ENCODE data around the gene MC4R. TPM values are rescaled to one million over a fixed set of nuclear protein-coding genes. Genes with fewer than 3 reads are reported as not detected.

The MC4R gene
- total RNA-seq, 1 donor from 2014 or later, result not detected

- no peak for TF ChIP-seq CTCF (IDR thresholded peaks at IDR 0.05; ENCODE audit: unreplicated experiment)
- H3K27ac Mint-ChIP-seq, result no peak overlapping the region
- DNase-seq (ENCODE audit: low spot score, unreplicated experiment), result no peak
- no peak overlapping the region for H3K4me3 Mint-ChIP-seq (ENCODE audit: low read depth)
- H3K9me3 Mint-ChIP-seq (ENCODE audit: low read depth), result peaks cover 10% of the 10 kb centered on the region
- no peaks in the 10 kb centered on the region for H3K27me3 Mint-ChIP-seq
- no peaks in the 10 kb centered on the region for H3K36me3 Mint-ChIP-seq (ENCODE audit: insufficient read depth)
- no peaks in the 10 kb centered on the region for H3K4me1 Mint-ChIP-seq (ENCODE audit: low read depth)
Measured at GRCh38 chr18:60329131-60329530, 43.4 kb downstream of the MC4R start.

- Mint-ChIP-seq H3K4me3 (ENCODE audit: low read depth) (no peak overlapping the region), H3K27ac (no peak overlapping the region), H3K4me1 (ENCODE audit: low read depth) (no peaks in the 10 kb centered on the region), H3K9me3 (ENCODE audit: low read depth) (peaks cover 4% of the 10 kb centered on the region), H3K27me3 (no peaks in the 10 kb centered on the region), H3K36me3 (ENCODE audit: insufficient read depth) (no peaks in the 10 kb centered on the region)
- no peak for DNase-seq (ENCODE audit: low spot score, unreplicated experiment)
- no peak for TF ChIP-seq CTCF (IDR thresholded peaks at IDR 0.05; ENCODE audit: unreplicated experiment)
Measured at GRCh38 chr18:60327880-60328279, 44.7 kb downstream of the MC4R start.

GRCh38 chr18:60322591-60322990 lies 50.0 kb downstream of the MC4R start:
- Mint-ChIP-seq H3K4me3 (ENCODE audit: low read depth) (no peak overlapping the region), H3K4me1 (ENCODE audit: low read depth) (no peaks in the 10 kb centered on the region), H3K27me3 (no peaks in the 10 kb centered on the region), H3K9me3 (ENCODE audit: low read depth) (no peaks in the 10 kb centered on the region), H3K27ac (no peak overlapping the region), H3K36me3 (ENCODE audit: insufficient read depth) (no peaks in the 10 kb centered on the region)
- DNase-seq (ENCODE audit: low spot score, unreplicated experiment), result no peak
- TF ChIP-seq CTCF (IDR thresholded peaks at IDR 0.05; ENCODE audit: unreplicated experiment), result no peak

Data from progenitor cell of endocrine pancreas (in vitro differentiated cells).